Fibroblast of skin of scalp (primary cell): ENCODE measurements around the gene IKZF3.
"Not testable (repeated sequence)": the region's sequence is repeated elsewhere in the genome, so short reads cannot be mapped to it uniquely, and the experiment has no call there.

Experiments used
- DNase-seq: peaks from one replicate; pipeline ENCODE4 v3.0.0-alpha.2; 2013

The IKZF3 gene

GRCh38 chr17:39716073-39716818 lies 147.9 kb downstream of the IKZF3 start:
- no peak for DNase-seq

GRCh38 chr17:39715375-39716072 lies 148.6 kb downstream of the IKZF3 start:
- no peak for DNase-seq

GRCh38 chr17:39714234-39714633 lies 149.9 kb downstream of the IKZF3 start:
- no peak for DNase-seq

GRCh38 chr17:39711851-39712250 lies 152.3 kb downstream of the IKZF3 start:
- no peak for DNase-seq

GRCh38 chr17:39711071-39711470 lies 153.0 kb downstream of the IKZF3 start:
- DNase-seq: not testable (repeated sequence)

- no peak for DNase-seq
Observed at GRCh38 chr17:39709998-39710964, 153.8 kb downstream of the IKZF3 start.

- DNase-seq: no peak
Observed at GRCh38 chr17:39709319-39709997, 154.7 kb downstream of the IKZF3 start.
